Endothelial cell of umbilical vein (primary cell): ENCODE data around the gene NAGLU. TPM values are rescaled to one million over a fixed set of nuclear protein-coding genes. Genes with fewer than 3 reads are reported as not detected.

Source experiments
- BruUV-seq: library from RNA; stranded (reverse); fragments of 400-500 nt; replicated peaks from 2 replicates; lab custom pipeline; 2021; lab: Mats Ljungman, UMichigan
- CTCF ChIA-PET: fragments of 300-600, 350-600 bp; sonication (Branson Sonifier 250); formaldehyde crosslinking; loops from one replicate; lab custom pipeline; 2021; ENCODE audit warnings: antibody characterized with exemption, inconsistent platforms; lab: Charles Lee
- POLR2A ChIA-PET: fragments of 300-600, 350-600 bp; sonication (Branson Sonifier 250); formaldehyde crosslinking; loops from one replicate; lab custom pipeline; 2021; ENCODE audit warnings: antibody characterized with exemption, inconsistent platforms; lab: Charles Lee
- DNase-seq: peaks from one replicate; pipeline ENCODE4 v3.0.0-alpha.2; 2011; ENCODE audit warnings: low read depth, low spot score
- FAIRE-seq: peaks from 2 replicates; lab custom pipeline; 2011; peaks lifted over from hg19 to GRCh38; lab: Jason Lieb, UNC
- H2AFZ ChIP-seq: 2 replicates; pipeline ENCODE4 v1.6.0; 2012; ENCODE audit warnings: low read depth, low read length, control low read depth, inconsistent platforms
- H3K27ac ChIP-seq: 2 replicates; pipeline ENCODE4 v1.5.1; 2011; ENCODE audit warnings: low read depth, mild to moderate bottlenecking, control low read depth, low read length, moderate library complexity; ENCODE audit not compliant: insufficient read depth
- H3K27me3 ChIP-seq, 2 experiments: 2 replicates each; pipeline versions ENCODE4 v1.6.0 to v1.6.1; 2011; ENCODE audit warnings: low read length in 2 of 2, mixed read lengths in 1 of 2; ENCODE audit not compliant: control insufficient read depth in 2 of 2, insufficient read depth in 2 of 2
- H3K36me3 ChIP-seq, 2 experiments: 2 replicates in 1 of 2; 3 replicates in 1 of 2; pipeline ENCODE4 v1.5.1; 2011; ENCODE audit warnings: low read length in 2 of 2, mild to moderate bottlenecking in 1 of 2, moderate library complexity in 1 of 2; ENCODE audit not compliant: control insufficient read depth in 2 of 2, insufficient read depth in 2 of 2; ENCODE audit errors: extremely low read depth in 1 of 2
- H3K4me1 ChIP-seq: 3 replicates; pipeline ENCODE4 v1.5.1; 2011; ENCODE audit warnings: mild to moderate bottlenecking, low read length; ENCODE audit not compliant: control insufficient read depth, insufficient read depth; ENCODE audit errors: extremely low read depth
- H3K4me2 ChIP-seq: 2 replicates; pipeline ENCODE4 v1.6.1; 2011; ENCODE audit warnings: low read length, control low read depth, mixed read lengths; ENCODE audit not compliant: insufficient read depth
- H3K4me3 ChIP-seq, 3 experiments: fragments of 200-600 bp in 1 of 3; sonication (generic), shearing (Covaris generic) in 1 of 3; replicated peaks in 1 of 3; 2 replicates each; pipeline ENCODE4 v1.5.1; 2011 to 2016; ENCODE audit warnings: control low read depth in 3 of 3, low read length in 3 of 3, mild to moderate bottlenecking in 2 of 3, inconsistent platforms in 1 of 3, low read depth in 1 of 3, moderate library complexity in 1 of 3; ENCODE audit not compliant: insufficient read depth in 1 of 3
- H3K79me2 ChIP-seq: 2 replicates; pipeline ENCODE4 v1.6.0; 2012; ENCODE audit warnings: low read length, inconsistent platforms; ENCODE audit not compliant: control insufficient read depth, insufficient read depth
- H3K9ac ChIP-seq: replicated peaks from 2 replicates; pipeline ENCODE3; 2011; ENCODE audit warnings: low read length, control low read depth; ENCODE audit not compliant: insufficient read depth; ENCODE audit errors: extremely low read depth
- H3K9me1 ChIP-seq: replicated peaks from 3 replicates; pipeline ENCODE4 v1.6.0; 2011; ENCODE audit warnings: mild to moderate bottlenecking, low read length; ENCODE audit not compliant: control insufficient read depth, insufficient read depth; ENCODE audit errors: extremely low read depth
- H3K9me3 ChIP-seq: replicated peaks from 2 replicates; pipeline ENCODE4 v1.5.1; 2012; ENCODE audit warnings: low read length, inconsistent platforms; ENCODE audit not compliant: control insufficient read depth, insufficient read depth
- H4K20me1 ChIP-seq: replicated peaks from 2 replicates; pipeline ENCODE3; 2011; ENCODE audit warnings: mild to moderate bottlenecking, low read length; ENCODE audit not compliant: control insufficient read depth, insufficient read depth; ENCODE audit errors: extremely low read depth
- EZH2 ChIP-seq: IDR thresholded peaks from 2 replicates; pipeline ENCODE4 v1.6.1; 2012; ENCODE audit warnings: borderline replicate concordance, low read depth, mild to moderate bottlenecking, moderate library complexity, low read length, inconsistent platforms; ENCODE audit not compliant: severe bottlenecking
- FOS ChIP-seq: IDR thresholded peaks from 2 replicates; pipeline ENCODE4 v1.6.1; 2011; ENCODE audit warnings: mild to moderate bottlenecking, low read length, moderate library complexity, borderline replicate concordance; ENCODE audit not compliant: insufficient read depth
- GATA2 ChIP-seq: IDR thresholded peaks from 2 replicates; pipeline ENCODE4 v1.7.0; 2011; ENCODE audit warnings: low read depth, mild to moderate bottlenecking, moderate library complexity, mixed read lengths, low read length; ENCODE audit not compliant: insufficient read length, insufficient read depth
- JUN ChIP-seq: IDR thresholded peaks from 2 replicates; pipeline ENCODE4 v1.6.1; 2011; ENCODE audit warnings: borderline replicate concordance, low read depth; ENCODE audit not compliant: insufficient read length, insufficient read depth
- MAX ChIP-seq: IDR thresholded peaks from 2 replicates; pipeline ENCODE4 v1.6.1; 2011; ENCODE audit not compliant: insufficient read depth, insufficient read length
- MYC ChIP-seq: IDR thresholded peaks from one replicate; pipeline ENCODE4 v1.6.1; 2011; ENCODE audit warnings: mild to moderate bottlenecking, low read depth, low read length
- POLR2A ChIP-seq: IDR thresholded peaks from 2 replicates; pipeline ENCODE4 v1.6.1; 2012; ENCODE audit warnings: low read depth, mild to moderate bottlenecking, control low read depth, low read length
- POLR2AphosphoS5 ChIP-seq: IDR thresholded peaks from 2 replicates; pipeline ENCODE4 v1.6.1; 2012; ENCODE audit warnings: low read depth, mild to moderate bottlenecking, control low read depth, low read length, moderate library complexity; ENCODE audit not compliant: insufficient read depth
- dilution Hi-C: fragments of 300-500 bp; cut with MboI; formaldehyde crosslinking; loops from one replicate; pipeline ENCODE4 v1.15.0; 2019; ENCODE audit warnings: low sequenced_read_pairs; ENCODE audit not compliant: extremely low pct_ligation_motif_present
- intact Hi-C: fragments of 100-400 bp; cut with micrococcal nuclease; formaldehyde crosslinking; loops from one replicate; pipeline ENCODE4 v1.10.0; 2022
- polyA plus RNA-seq, 4 experiments: library from polyadenylated mRNA; depleted of rRNA in 3 of 4; stranded (reverse) in 3 of 4; unstranded in 1 of 4; fragments of >200 nt; gene quantifications; 2 replicates each; pipeline versions ENCODE4 v1.2.1 to v1.2.3, GENCODE V29; 2011 to 2012; ENCODE audit warnings: missing spikeins in 1 of 4
- total RNA-seq: library from RNA; stranded (reverse); gene quantifications from 2 replicates; pipeline ENCODE4 v1.2.3, GENCODE V29; 2021
- TF ChIP-seq, protein P1 (sequence below), 2 donors: IDR thresholded peaks; 1 replicate in 1 of 2; 2 replicates in 1 of 2; pipeline ENCODE4 v1.5.1; 2011; ENCODE audit warnings: low read length in 2 of 2, mild to moderate bottlenecking in 2 of 2, moderate library complexity in 2 of 2, control low read depth in 1 of 2, inconsistent platforms in 1 of 2, low read depth in 1 of 2; ENCODE audit not compliant: insufficient read depth in 1 of 2; ENCODE audit errors: extremely low read depth in 1 of 2

NAGLU gene
- total and polyA plus RNA-seq, 2 donors (not counting 3 experiments of a cell fraction or from before 2014, with no cell fraction given): 50.2 to 54.2 TPM

GRCh38 chr17:42517516-42517915, 18.5 kb upstream of the NAGLU start:
- Histone ChIP-seq H3K36me3 (peaks cover 0 to 3% of the 10 kb centered on the region in 2 experiments), H3K4me3 (no peak overlapping the region), H3K4me2 (peak overlapping the region; percentile 80), H3K27ac (peak overlapping the region; percentile 100), H3K9me1 (no peaks in the 10 kb centered on the region), H3K4me1 (peaks cover 51% of the 10 kb centered on the region), H3K9ac (peak overlapping the region; percentile 85), H2AFZ (no peak overlapping the region), H4K20me1 (no peaks in the 10 kb centered on the region), H3K9me3 (no peaks in the 10 kb centered on the region), H3K79me2 (no peaks in the 10 kb centered on the region), H3K27me3 (no peaks in the 10 kb centered on the region)
- CTCF ChIA-PET: interaction anchor here (0.6 to 5.4 kb wide), 60 partner anchors 10 to 492 kb away, joined by 3 to 190 read pairs (median 6); partner anchors contain the start of genes CAVIN1, KAT2A, NAGLU and PSMC3IP
- FAIRE-seq: no peak
- intact Hi-C loops: loop anchor here (1.0 kb wide), 4 partner anchors 89 to 205 kb away; partner anchors contain the start of gene STAT3
- dilution Hi-C loops: loop anchor here (25.0 kb wide), 1 partner anchor 180 kb away; no protein-coding TSS in a partner anchor
- no TSS peak for BruUV-seq
- TF ChIP-seq FOS (no peak), JUN (no peak), GATA2 (no peak), EZH2 (no peak), MAX (no peak), MYC (no peak), POLR2AphosphoS5 (peak; percentile 78), POLR2A (peak; percentile 54)
- TF ChIP-seq, protein P1, sequence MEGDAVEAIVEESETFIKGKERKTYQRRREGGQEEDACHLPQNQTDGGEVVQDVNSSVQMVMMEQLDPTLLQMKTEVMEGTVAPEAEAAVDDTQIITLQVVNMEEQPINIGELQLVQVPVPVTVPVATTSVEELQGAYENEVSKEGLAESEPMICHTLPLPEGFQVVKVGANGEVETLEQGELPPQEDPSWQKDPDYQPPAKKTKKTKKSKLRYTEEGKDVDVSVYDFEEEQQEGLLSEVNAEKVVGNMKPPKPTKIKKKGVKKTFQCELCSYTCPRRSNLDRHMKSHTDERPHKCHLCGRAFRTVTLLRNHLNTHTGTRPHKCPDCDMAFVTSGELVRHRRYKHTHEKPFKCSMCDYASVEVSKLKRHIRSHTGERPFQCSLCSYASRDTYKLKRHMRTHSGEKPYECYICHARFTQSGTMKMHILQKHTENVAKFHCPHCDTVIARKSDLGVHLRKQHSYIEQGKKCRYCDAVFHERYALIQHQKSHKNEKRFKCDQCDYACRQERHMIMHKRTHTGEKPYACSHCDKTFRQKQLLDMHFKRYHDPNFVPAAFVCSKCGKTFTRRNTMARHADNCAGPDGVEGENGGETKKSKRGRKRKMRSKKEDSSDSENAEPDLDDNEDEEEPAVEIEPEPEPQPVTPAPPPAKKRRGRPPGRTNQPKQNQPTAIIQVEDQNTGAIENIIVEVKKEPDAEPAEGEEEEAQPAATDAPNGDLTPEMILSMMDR (IDR thresholded peaks at IDR 0.05; ENCODE audit: extremely low read depth in 1 of 2, insufficient read depth in 1 of 2, low read depth in 1 of 2, low read length in 2 of 2): peak; percentile 92 to 98
- DNase-seq: peak; percentile 90
- POLR2A ChIA-PET: interaction anchor here (0.6 to 4.5 kb wide), 7 partner anchors 10 to 399 kb away, joined by 4 to 38 read pairs (median 10); partner anchors contain the start of gene CAVIN1
